K562 (cell line): ENCODE results near the gene SDC3. TPM values are rescaled to one million over a fixed set of nuclear protein-coding genes. Genes with fewer than 3 reads are reported as not detected.

Experiments
- ATAC-seq: fragments of 200-7000 bp; cut with Tn5 transposase; 3 replicates; pipeline ENCODE4 v1.9.1; 2020; ENCODE audit warnings: moderate library complexity
- BruUV-seq: library from RNA; stranded (reverse); fragments of 400-500 nt; replicated peaks from 2 replicates; lab custom pipeline; 2021; lab: Mats Ljungman, UMichigan
- CTCF ChIA-PET: fragments of 300-600 bp; formaldehyde crosslinking; extraction: SDS; loops from one replicate; lab custom pipeline; 2021; ENCODE audit warnings: low intra/inter-chr PET ratio; lab: Yijun Ruan, JAX
- POLR2A ChIA-PET: fragments of 300-600, 350-650 bp; sonication (Branson Sonifier 250); formaldehyde crosslinking; extraction: SDS; loops from one replicate; lab custom pipeline; 2021; ENCODE audit warnings: antibody characterized with exemption, inconsistent platforms; lab: Yijun Ruan, JAX
- DNase-seq, 4 experiments: peaks; one replicate each; pipeline versions ENCODE4 v3.0.0 to v3.0.0-alpha.2; 2011 to 2018; ENCODE audit warnings: low spot score in 3 of 4, mixed read lengths in 3 of 4; ENCODE audit errors: extremely low read depth in 1 of 4
- FAIRE-seq: peaks from 2 replicates; lab custom pipeline; 2011; peaks lifted over from hg19 to GRCh38; lab: Jason Lieb, UNC
- H2AFZ ChIP-seq: 2 replicates; pipeline ENCODE4 v1.6.0; 2011; ENCODE audit warnings: low read depth, low read length, control low read depth, inconsistent platforms
- H3K27ac ChIP-seq: fragments of 200-600 bp; 3 replicates; pipeline ENCODE4 v1.8.0; 2011; ENCODE audit warnings: low read depth, mild to moderate bottlenecking, control low read depth, inconsistent platforms, low read length, moderate library complexity, mixed read lengths; ENCODE audit errors: extremely low read depth
- H3K27me3 ChIP-seq, 2 experiments: fragments of 300-600 bp in 1 of 2; 2 replicates in 1 of 2; 3 replicates in 1 of 2; pipeline versions ENCODE4 v1.6.0 to v1.8.0; 2011; ENCODE audit warnings: inconsistent platforms in 2 of 2, low read length in 2 of 2, mild to moderate bottlenecking in 1 of 2, mixed read lengths in 1 of 2, moderate library complexity in 1 of 2; ENCODE audit not compliant: control insufficient read depth in 2 of 2, insufficient read depth in 2 of 2
- H3K36me3 ChIP-seq: fragments of 300-600 bp; 3 replicates; pipeline ENCODE4 v1.8.0; 2011; ENCODE audit warnings: mild to moderate bottlenecking, low read length, inconsistent platforms; ENCODE audit not compliant: control insufficient read depth, insufficient read depth
- H3K4me1 ChIP-seq, 2 experiments: fragments of 200-600 bp in 1 of 2; replicated peaks in 1 of 2; 2 replicates in 1 of 2; 3 replicates in 1 of 2; pipeline versions ENCODE4 v1.5.1 to v1.8.0; 2011; ENCODE audit warnings: inconsistent platforms in 2 of 2, low read length in 2 of 2, mild to moderate bottlenecking in 1 of 2, mixed read lengths in 1 of 2, moderate library complexity in 1 of 2; ENCODE audit not compliant: control insufficient read depth in 2 of 2, insufficient read depth in 2 of 2
- H3K4me2 ChIP-seq: 2 replicates; pipeline ENCODE4 v1.6.1; 2011; ENCODE audit warnings: low read length, control low read depth, inconsistent platforms, mixed read lengths; ENCODE audit not compliant: insufficient read depth
- H3K4me3 ChIP-seq: fragments of 200-600 bp; sonication (generic), shearing (Covaris generic); 2 replicates; pipeline ENCODE4 v1.5.1; 2016; ENCODE audit warnings: control low read depth, inconsistent platforms
- H3K79me2 ChIP-seq: fragments of 200-600 bp; 3 replicates; pipeline ENCODE4 v1.8.0; 2011; ENCODE audit warnings: low read length, inconsistent platforms; ENCODE audit not compliant: control insufficient read depth, insufficient read depth
- H3K9ac ChIP-seq, 2 experiments: 2 replicates each; pipeline versions ENCODE4 v1.6.0 to v1.6.1; 2011; ENCODE audit warnings: low read depth in 2 of 2, low read length in 2 of 2, control low read depth in 1 of 2, inconsistent platforms in 1 of 2, mild to moderate bottlenecking in 1 of 2, mixed read lengths in 1 of 2; ENCODE audit not compliant: insufficient read depth in 1 of 2
- H3K9me1 ChIP-seq: one replicate; pipeline ENCODE4 v1.6.0; 2011; ENCODE audit warnings: inconsistent platforms, mild to moderate bottlenecking, low read length, moderate library complexity; ENCODE audit not compliant: control insufficient read depth, insufficient read depth
- H3K9me3 ChIP-seq: replicated peaks from 2 replicates; pipeline ENCODE4 v1.5.1; 2011; ENCODE audit warnings: low read depth, low read length, inconsistent platforms; ENCODE audit not compliant: control insufficient read depth, insufficient read depth
- H4K20me1 ChIP-seq: replicated peaks from 2 replicates; pipeline ENCODE4 v1.6.1; 2011; ENCODE audit warnings: low read length, inconsistent platforms, mixed read lengths; ENCODE audit not compliant: control insufficient read depth, insufficient read depth
- ADNP ChIP-seq: fragments of 200-800 bp; sonication (Bioruptor generic); IDR thresholded peaks from 2 replicates; pipeline ENCODE4 v1.6.1; 2016; ENCODE audit warnings: missing genetic modification characterization, missing compliant biosample characterization
- BCOR ChIP-seq: fragments of 450-650 bp; IDR thresholded peaks from 2 replicates; pipeline ENCODE4 v1.6.1; 2016
- ESRRA ChIP-seq: fragments of 450-650 bp; IDR thresholded peaks from 2 replicates; pipeline ENCODE4 v1.6.1; 2014; ENCODE audit warnings: low read depth, mild to moderate bottlenecking, moderate library complexity, borderline replicate concordance
- FOXA1 ChIP-seq: fragments of 450-650 bp; IDR thresholded peaks from 2 replicates; pipeline ENCODE4 v1.6.1; 2016; ENCODE audit warnings: mild to moderate bottlenecking, borderline replicate concordance
- KDM1A ChIP-seq, 2 experiments: fragments of 450-650 bp; IDR thresholded peaks; 2 replicates each; pipeline ENCODE4 v1.6.1; 2016; ENCODE audit warnings: mild to moderate bottlenecking in 2 of 2
- MECOM ChIP-seq: fragments of 250-450 bp; sonication (Bioruptor Pico); IDR thresholded peaks from 2 replicates; pipeline ENCODE4 v1.8.0; 2022; ENCODE audit warnings: inconsistent platforms
- RBM25 ChIP-seq: fragments of 200-400 bp; formaldehyde crosslinking; IDR thresholded peaks from 2 replicates; pipeline ENCODE4 v1.6.1; 2018; ENCODE audit warnings: low read length, low read depth, moderate library complexity; ENCODE audit not compliant: severe bottlenecking
- RCOR1 ChIP-seq, 2 experiments: IDR thresholded peaks; 2 replicates each; pipeline ENCODE4 v1.6.1; 2012; ENCODE audit warnings: low read depth in 2 of 2, low read length in 2 of 2, borderline replicate concordance in 1 of 2, improper control_type of control experiment in 1 of 2
- ZMIZ1 ChIP-seq, 2 experiments: fragments of 150-350 bp in 1 of 2; IDR thresholded peaks; 2 replicates each; pipeline ENCODE4 v1.6.1; 2012 to 2016; ENCODE audit warnings: low read depth in 2 of 2, low read length in 2 of 2, mild to moderate bottlenecking in 1 of 2, moderate library complexity in 1 of 2
- WGBS: fragments of 100-300 bp; shearing (Covaris generic); methylation state at CpG from one replicate; pipeline ENCODE4 v1.1.6; 2016; ENCODE audit warnings: low coverage, mixed read lengths; ENCODE audit not compliant: insufficient coverage; ENCODE audit errors: missing lambda C conversion rate; 5-methylcytosine and 5-hydroxymethylcytosine counted together
- in situ Hi-C: fragments of 300-500 bp; cut with MboI; formaldehyde crosslinking; loops from 4 replicates; pipeline ENCODE4 v1.15.0; 2018; ENCODE audit warnings: inconsistent platforms, mixed read lengths
- intact Hi-C: fragments of 100-400 bp; cut with micrococcal nuclease; formaldehyde crosslinking; loops from 2 replicates; pipeline ENCODE4 v1.14.2; 2022
- polyA plus RNA-seq, 8 experiments: library from polyadenylated mRNA; depleted of rRNA in 4 of 8; stranded (reverse) in 5 of 8; unstranded in 3 of 8; fragments of >200 nt; fragmentation: Nextera tagmentation in 2 of 8; fragmentation: Illumina TruSeq in 1 of 8; extraction: Ambion mirVana in 2 of 8; extraction: Trizol in 1 of 8; gene quantifications; 2 replicates each; pipeline versions ENCODE4 v1.2.1 to v1.2.3, GENCODE V29; 2011 to 2014; ENCODE audit warnings: inconsistent platforms in 1 of 8, missing spikeins in 1 of 8
- total RNA-seq, 7 experiments: library from RNA; depleted of rRNA in 6 of 7; stranded (reverse); fragments of >200 nt in 6 of 7; fragmentation: Illumina TruSeq in 2 of 7; extraction: Trizol in 2 of 7; gene quantifications; 2 replicates each; pipeline versions ENCODE4 v1.2.1 to v1.2.3, GENCODE V29; 2011 to 2021; ENCODE audit warnings: low replicate concordance in 1 of 7

SDC3 gene
- total and polyA plus RNA-seq, 9 of the 15 experiments (the other 6 are each of a cell fraction or from before 2014, with no cell fraction given), result 0.38 to 44.1 (median 12.1) TPM

GRCh38 chr1:30850607-30851006, 58.0 kb downstream of the SDC3 start:
- Histone ChIP-seq H3K9me1 (no peaks in the 10 kb centered on the region), H4K20me1 (no peaks in the 10 kb centered on the region), H3K79me2 (no peaks in the 10 kb centered on the region), H3K27ac (no peak overlapping the region), H3K36me3 (no peaks in the 10 kb centered on the region), H3K4me1 (peaks cover 9 to 16% of the 10 kb centered on the region in 2 experiments), H3K9ac (no peak overlapping the region), H3K9me3 (no peaks in the 10 kb centered on the region), H2AFZ (no peak overlapping the region), H3K4me2 (no peak overlapping the region), H3K27me3 (peaks cover 3 to 19% of the 10 kb centered on the region in 2 experiments; a peak in 2 of 5 replicates)
- ChIA-PET POLR2A (no interaction called here), CTCF (no interaction called here)
- DNase-seq, result no peak
- BruUV-seq, result no TSS peak
- no peak for FAIRE-seq
- intact Hi-C loops, result no loop called here
- WGBS, result 47% methylated on average over 2 of the region's 2 CpGs
- in situ Hi-C loops, result no loop called here
- no peak for ATAC-seq
- no peak for TF ChIP-seq ZMIZ1 (IDR thresholded peaks at IDR 0.05; ENCODE audit: low read depth in 2 of 2, low read length in 2 of 2)
- TF ChIP-seq MECOM, result no peak
- peak; percentile 34; the same call in 1 of the 2 replicates for TF ChIP-seq BCOR
- TF ChIP-seq RBM25, result peak; percentile 23
- TF ChIP-seq RCOR1 (IDR thresholded peaks at IDR 0.05; ENCODE audit: borderline replicate concordance in 1 of 2, low read depth in 2 of 2, low read length in 2 of 2), result 0 out of 4 replicates have a peak, but pooled peaks of 1 of the 2 experiments have one; percentile 10
- peak in 1 of 2 experiments; percentile 16; a peak in 2 of 4 replicates for TF ChIP-seq KDM1A (IDR thresholded peaks at IDR 0.05)
- no peak for TF ChIP-seq FOXA1
- TF ChIP-seq ESRRA, result peak; percentile 89
- 0 out of 2 replicates have a peak, but pooled peaks have one; percentile 17 for TF ChIP-seq ADNP
- TF ChIP-seq, all 486 proteins: peak for 6
- H3K4me3 ChIP-seq, result no peak overlapping the region
